Measurements from ENCODE around the gene GNAO1. TPM values are rescaled to one million over a fixed set of nuclear protein-coding genes. Genes with fewer than 3 reads are reported as not detected.

Gene GNAO1
- total and polyA plus RNA-seq, 9 of the 15 experiments (the other 6 are each of a cell fraction or from before 2014, with no cell fraction given): 0.07 to 0.42 (median 0.08) TPM; not detected in 5

DNA sequence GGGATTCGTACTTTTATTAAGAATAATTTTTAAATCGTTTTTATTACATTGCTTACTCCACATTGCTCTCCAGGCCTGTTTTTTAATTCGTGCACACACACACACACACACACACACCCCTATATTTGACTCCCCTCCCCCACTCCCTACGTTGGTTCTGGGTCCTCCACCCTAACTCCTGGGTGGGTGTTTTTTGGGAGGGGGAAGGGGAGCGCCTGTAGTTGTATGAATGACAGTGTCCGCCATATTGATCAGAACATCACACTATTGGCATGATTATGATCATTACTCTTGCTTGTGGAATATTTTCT is 1.3 kb downstream of the GNAO1 start (continued):
- TF ChIP-seq, protein P1, sequence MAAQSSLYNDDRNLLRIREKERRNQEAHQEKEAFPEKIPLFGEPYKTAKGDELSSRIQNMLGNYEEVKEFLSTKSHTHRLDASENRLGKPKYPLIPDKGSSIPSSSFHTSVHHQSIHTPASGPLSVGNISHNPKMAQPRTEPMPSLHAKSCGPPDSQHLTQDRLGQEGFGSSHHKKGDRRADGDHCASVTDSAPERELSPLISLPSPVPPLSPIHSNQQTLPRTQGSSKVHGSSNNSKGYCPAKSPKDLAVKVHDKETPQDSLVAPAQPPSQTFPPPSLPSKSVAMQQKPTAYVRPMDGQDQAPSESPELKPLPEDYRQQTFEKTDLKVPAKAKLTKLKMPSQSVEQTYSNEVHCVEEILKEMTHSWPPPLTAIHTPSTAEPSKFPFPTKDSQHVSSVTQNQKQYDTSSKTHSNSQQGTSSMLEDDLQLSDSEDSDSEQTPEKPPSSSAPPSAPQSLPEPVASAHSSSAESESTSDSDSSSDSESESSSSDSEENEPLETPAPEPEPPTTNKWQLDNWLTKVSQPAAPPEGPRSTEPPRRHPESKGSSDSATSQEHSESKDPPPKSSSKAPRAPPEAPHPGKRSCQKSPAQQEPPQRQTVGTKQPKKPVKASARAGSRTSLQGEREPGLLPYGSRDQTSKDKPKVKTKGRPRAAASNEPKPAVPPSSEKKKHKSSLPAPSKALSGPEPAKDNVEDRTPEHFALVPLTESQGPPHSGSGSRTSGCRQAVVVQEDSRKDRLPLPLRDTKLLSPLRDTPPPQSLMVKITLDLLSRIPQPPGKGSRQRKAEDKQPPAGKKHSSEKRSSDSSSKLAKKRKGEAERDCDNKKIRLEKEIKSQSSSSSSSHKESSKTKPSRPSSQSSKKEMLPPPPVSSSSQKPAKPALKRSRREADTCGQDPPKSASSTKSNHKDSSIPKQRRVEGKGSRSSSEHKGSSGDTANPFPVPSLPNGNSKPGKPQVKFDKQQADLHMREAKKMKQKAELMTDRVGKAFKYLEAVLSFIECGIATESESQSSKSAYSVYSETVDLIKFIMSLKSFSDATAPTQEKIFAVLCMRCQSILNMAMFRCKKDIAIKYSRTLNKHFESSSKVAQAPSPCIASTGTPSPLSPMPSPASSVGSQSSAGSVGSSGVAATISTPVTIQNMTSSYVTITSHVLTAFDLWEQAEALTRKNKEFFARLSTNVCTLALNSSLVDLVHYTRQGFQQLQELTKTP (IDR thresholded peaks at IDR 0.05; ENCODE audit: low read depth in 1 of 2, partially characterized antibody in 2 of 2): no peak
- TF ChIP-seq, protein P2, sequence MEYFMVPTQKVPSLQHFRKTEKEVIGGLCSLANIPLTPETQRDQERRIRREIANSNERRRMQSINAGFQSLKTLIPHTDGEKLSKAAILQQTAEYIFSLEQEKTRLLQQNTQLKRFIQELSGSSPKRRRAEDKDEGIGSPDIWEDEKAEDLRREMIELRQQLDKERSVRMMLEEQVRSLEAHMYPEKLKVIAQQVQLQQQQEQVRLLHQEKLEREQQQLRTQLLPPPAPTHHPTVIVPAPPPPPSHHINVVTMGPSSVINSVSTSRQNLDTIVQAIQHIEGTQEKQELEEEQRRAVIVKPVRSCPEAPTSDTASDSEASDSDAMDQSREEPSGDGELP (CRISPR knock-in tag; IDR thresholded peaks at IDR 0.05; ENCODE audit: borderline replicate concordance): no peak

DNA sequence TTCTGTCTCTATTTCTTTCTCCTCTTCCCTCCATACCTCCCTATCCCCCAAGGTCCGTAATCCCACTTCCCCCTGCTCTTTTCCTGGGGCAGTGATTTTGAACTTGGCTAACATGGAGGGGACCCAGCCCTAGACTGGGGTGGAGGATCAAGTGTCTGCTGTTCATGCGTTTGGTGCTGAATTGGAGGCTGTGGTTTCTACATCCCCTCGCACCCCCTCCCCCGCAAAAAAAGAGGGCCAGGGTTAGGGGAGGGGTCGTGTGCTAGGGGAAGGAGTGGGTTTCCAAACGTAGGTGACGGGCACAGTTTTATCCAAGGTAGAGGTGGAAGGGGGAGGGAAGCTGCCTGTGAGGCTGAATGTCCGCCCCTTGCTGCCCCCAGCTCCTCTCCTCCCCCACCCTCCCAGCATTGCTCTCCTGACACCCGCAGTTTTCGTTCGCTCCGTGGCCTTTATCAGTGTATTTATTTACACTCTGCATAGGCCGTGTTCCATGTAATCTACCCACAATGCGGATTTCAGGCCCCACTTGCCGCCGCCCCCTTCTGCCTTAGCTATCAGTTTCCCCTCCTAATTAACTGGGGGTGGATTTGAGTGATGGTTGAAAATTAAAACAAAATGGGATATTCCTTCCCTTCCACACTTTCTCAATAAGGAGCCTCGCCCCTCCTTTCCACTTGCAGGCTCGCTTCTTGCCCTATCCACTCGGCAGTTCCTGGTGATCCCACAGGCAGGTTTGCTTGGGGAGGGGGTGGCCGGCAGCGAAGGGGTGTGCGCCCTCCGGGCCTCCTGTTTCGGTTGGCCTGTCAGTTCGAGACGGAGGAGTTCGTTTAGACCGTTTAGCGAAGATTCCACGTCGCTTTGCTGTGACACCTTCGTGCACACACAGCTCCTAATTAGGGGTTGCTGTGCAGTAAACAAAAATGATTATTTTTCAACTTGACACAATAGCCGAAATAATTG is 2.0 kb downstream of the GNAO1 start:
- ChIA-PET CTCF (ENCODE audit: low intra/inter-chr PET ratio) (no interaction called here), POLR2A (interaction anchor here (0.6 kb wide), 1 partner anchor 10 kb away, joined by 3 read pairs; no protein-coding TSS in a partner anchor)
- Histone ChIP-seq H4K20me1 (replicated peaks; ENCODE audit: control insufficient read depth, insufficient read depth, low read length) (0 out of 2 replicates have a peak, but pooled peaks cover 5% of the 10 kb centered on the region), H3K4me3 (no peak overlapping the region), H3K4me2 (ENCODE audit: insufficient read depth, low read length) (no peak overlapping the region), H3K4me1 (replicated peaks in 1 of 2; ENCODE audit: control insufficient read depth in 2 of 2, insufficient read depth in 2 of 2, low read length in 2 of 2) (peaks cover 0 to 21% of the 10 kb centered on the region in 2 experiments; a peak in 2 of 5 replicates), H3K36me3 (ENCODE audit: control insufficient read depth, insufficient read depth, low read length) (no peaks in the 10 kb centered on the region), H3K9me1 (ENCODE audit: control insufficient read depth, insufficient read depth, low read length) (no peaks in the 10 kb centered on the region), H3K9me3 (replicated peaks; ENCODE audit: control insufficient read depth, insufficient read depth, low read depth, low read length) (no peaks in the 10 kb centered on the region), H2AFZ (ENCODE audit: low read depth, low read length) (no peak overlapping the region), H3K27me3 (ENCODE audit: control insufficient read depth in 2 of 2, insufficient read depth in 2 of 2, low read length in 2 of 2) (peaks cover 27 to 38% of the 10 kb centered on the region in 2 experiments), H3K27ac (ENCODE audit: extremely low read depth, low read depth, low read length) (no peak overlapping the region), H3K9ac (ENCODE audit: insufficient read depth in 1 of 2, low read depth in 2 of 2, low read length in 2 of 2) (0 out of 4 replicates have a peak overlapping the region, but pooled peaks of 1 of the 2 experiments have one; percentile 56), H3K79me2 (ENCODE audit: control insufficient read depth, insufficient read depth, low read length) (no peaks in the 10 kb centered on the region)
- 3% methylated on average over 28 of the region's 33 CpGs for WGBS (ENCODE audit: insufficient coverage, low coverage, missing lambda C conversion rate)
- intact Hi-C loops (cut with micrococcal nuclease): no loop called here
- no TSS peak for BruUV-seq (replicated peaks)
- no peak for FAIRE-seq
- no peak for ATAC-seq
- in situ Hi-C loops (cut with MboI): no loop called here
- DNase-seq (ENCODE audit: extremely low read depth in 1 of 4, low spot score in 3 of 4): no peak
- TF ChIP-seq EHMT2 (IDR thresholded peaks at IDR 0.05): peak; percentile 77; the same call in 1 of the 2 replicates
